ENCODE data around the gene SSX4.
"Not testable (repeated sequence)": the region's sequence is repeated elsewhere in the genome, so short reads cannot be mapped to it uniquely, and the experiment has no call there.

DNA sequence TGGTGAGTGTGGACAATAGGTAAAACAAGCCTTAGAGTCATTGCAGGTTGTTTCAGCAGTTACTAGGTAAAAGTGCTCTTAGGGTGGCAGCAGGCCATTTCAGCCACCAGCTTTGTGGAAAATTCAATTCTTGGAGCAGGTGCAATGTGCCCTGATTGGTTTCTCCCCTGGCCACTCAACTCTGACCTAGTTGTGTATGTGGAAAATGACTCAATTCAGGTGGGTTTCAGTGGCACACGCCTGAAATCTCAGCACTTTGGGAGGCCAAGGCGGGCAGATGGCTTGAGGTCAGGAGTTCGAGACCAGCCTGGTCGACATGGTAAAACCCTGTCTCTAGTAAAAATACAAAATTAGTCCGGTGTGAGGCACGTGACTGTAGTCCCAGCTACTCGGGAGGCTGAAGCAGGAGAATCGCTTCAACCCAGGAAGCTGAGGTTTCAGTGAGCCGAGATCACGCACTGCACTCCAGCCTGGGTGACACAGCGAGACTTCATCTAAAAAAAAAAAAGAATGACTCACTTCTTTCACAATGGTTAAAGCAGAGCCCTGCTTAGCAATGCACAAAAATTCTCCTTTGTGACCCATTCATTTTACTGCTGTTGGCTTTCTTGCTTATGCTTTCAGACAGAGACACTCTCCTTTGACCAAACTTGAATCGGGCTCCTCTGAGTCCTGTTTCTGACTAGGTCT, 43.8 kb downstream of the SSX4 start:
- not testable (repeated sequence) for TF ChIP-seq RAD21 (IDR thresholded peaks at IDR 0.05; ENCODE audit: low read depth); EZH2 (IDR thresholded peaks at IDR 0.05); ZFX (IDR thresholded peaks at IDR 0.05); SIN3A (IDR thresholded peaks at IDR 0.05; ENCODE audit: low read depth); EGR1 (IDR thresholded peaks at IDR 0.05; ENCODE audit: low read depth); POLR2A (IDR thresholded peaks at IDR 0.05; ENCODE audit: borderline replicate concordance, extremely low read depth, insufficient read depth, insufficient read length); SP1 (IDR thresholded peaks at IDR 0.05; ENCODE audit: low read depth); EZH2phosphoT487 (IDR thresholded peaks at IDR 0.05; ENCODE audit: borderline replicate concordance); CEBPB (IDR thresholded peaks at IDR 0.05; ENCODE audit: low read depth); YY1 (IDR thresholded peaks at IDR 0.05; ENCODE audit: extremely low read depth, insufficient replicate concordance, low read depth, low read length)
- TF ChIP-seq, protein P1, sequence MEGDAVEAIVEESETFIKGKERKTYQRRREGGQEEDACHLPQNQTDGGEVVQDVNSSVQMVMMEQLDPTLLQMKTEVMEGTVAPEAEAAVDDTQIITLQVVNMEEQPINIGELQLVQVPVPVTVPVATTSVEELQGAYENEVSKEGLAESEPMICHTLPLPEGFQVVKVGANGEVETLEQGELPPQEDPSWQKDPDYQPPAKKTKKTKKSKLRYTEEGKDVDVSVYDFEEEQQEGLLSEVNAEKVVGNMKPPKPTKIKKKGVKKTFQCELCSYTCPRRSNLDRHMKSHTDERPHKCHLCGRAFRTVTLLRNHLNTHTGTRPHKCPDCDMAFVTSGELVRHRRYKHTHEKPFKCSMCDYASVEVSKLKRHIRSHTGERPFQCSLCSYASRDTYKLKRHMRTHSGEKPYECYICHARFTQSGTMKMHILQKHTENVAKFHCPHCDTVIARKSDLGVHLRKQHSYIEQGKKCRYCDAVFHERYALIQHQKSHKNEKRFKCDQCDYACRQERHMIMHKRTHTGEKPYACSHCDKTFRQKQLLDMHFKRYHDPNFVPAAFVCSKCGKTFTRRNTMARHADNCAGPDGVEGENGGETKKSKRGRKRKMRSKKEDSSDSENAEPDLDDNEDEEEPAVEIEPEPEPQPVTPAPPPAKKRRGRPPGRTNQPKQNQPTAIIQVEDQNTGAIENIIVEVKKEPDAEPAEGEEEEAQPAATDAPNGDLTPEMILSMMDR (IDR thresholded peaks at IDR 0.05 in 2 of 3, conservative IDR thresholded peaks at IDR 0.05 in 1 of 3; ENCODE audit: borderline replicate concordance in 1 of 3, insufficient read depth in 1 of 3, low read depth in 2 of 3, low read length in 2 of 3): not testable (repeated sequence)
- TF ChIP-seq, protein P2, sequence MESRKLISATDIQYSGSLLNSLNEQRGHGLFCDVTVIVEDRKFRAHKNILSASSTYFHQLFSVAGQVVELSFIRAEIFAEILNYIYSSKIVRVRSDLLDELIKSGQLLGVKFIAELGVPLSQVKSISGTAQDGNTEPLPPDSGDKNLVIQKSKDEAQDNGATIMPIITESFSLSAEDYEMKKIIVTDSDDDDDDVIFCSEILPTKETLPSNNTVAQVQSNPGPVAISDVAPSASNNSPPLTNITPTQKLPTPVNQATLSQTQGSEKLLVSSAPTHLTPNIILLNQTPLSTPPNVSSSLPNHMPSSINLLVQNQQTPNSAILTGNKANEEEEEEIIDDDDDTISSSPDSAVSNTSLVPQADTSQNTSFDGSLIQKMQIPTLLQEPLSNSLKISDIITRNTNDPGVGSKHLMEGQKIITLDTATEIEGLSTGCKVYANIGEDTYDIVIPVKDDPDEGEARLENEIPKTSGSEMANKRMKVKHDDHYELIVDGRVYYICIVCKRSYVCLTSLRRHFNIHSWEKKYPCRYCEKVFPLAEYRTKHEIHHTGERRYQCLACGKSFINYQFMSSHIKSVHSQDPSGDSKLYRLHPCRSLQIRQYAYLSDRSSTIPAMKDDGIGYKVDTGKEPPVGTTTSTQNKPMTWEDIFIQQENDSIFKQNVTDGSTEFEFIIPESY (IDR thresholded peaks at IDR 0.05; ENCODE audit: extremely low read depth, insufficient replicate concordance, low read length): not testable (repeated sequence)
- TF ChIP-seq, protein P3, sequence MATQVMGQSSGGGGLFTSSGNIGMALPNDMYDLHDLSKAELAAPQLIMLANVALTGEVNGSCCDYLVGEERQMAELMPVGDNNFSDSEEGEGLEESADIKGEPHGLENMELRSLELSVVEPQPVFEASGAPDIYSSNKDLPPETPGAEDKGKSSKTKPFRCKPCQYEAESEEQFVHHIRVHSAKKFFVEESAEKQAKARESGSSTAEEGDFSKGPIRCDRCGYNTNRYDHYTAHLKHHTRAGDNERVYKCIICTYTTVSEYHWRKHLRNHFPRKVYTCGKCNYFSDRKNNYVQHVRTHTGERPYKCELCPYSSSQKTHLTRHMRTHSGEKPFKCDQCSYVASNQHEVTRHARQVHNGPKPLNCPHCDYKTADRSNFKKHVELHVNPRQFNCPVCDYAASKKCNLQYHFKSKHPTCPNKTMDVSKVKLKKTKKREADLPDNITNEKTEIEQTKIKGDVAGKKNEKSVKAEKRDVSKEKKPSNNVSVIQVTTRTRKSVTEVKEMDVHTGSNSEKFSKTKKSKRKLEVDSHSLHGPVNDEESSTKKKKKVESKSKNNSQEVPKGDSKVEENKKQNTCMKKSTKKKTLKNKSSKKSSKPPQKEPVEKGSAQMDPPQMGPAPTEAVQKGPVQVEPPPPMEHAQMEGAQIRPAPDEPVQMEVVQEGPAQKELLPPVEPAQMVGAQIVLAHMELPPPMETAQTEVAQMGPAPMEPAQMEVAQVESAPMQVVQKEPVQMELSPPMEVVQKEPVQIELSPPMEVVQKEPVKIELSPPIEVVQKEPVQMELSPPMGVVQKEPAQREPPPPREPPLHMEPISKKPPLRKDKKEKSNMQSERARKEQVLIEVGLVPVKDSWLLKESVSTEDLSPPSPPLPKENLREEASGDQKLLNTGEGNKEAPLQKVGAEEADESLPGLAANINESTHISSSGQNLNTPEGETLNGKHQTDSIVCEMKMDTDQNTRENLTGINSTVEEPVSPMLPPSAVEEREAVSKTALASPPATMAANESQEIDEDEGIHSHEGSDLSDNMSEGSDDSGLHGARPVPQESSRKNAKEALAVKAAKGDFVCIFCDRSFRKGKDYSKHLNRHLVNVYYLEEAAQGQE (IDR thresholded peaks at IDR 0.05; ENCODE audit: low read depth): not testable (repeated sequence)
- TF ChIP-seq, protein P4, sequence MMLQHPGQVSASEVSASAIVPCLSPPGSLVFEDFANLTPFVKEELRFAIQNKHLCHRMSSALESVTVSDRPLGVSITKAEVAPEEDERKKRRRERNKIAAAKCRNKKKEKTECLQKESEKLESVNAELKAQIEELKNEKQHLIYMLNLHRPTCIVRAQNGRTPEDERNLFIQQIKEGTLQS (IDR thresholded peaks at IDR 0.05): not testable (repeated sequence)

All from HCT116 (cell line).